Nucleus accumbens (tissue), 56 donors: ENCODE measurements around the gene PRXL2B.
A peak's percentile ranks its signal among the peaks of the same experiment; 100 is the strongest.
"Not testable (repeated sequence)": the region's sequence is repeated elsewhere in the genome, so short reads cannot be mapped to it uniquely, and the experiment has no call there.

Source experiments
- DNase-seq, 56 donors: peaks; one replicate each; lab custom pipeline; 2025; lab: John Stamatoyannopoulos, UW

PRXL2B gene

DNA sequence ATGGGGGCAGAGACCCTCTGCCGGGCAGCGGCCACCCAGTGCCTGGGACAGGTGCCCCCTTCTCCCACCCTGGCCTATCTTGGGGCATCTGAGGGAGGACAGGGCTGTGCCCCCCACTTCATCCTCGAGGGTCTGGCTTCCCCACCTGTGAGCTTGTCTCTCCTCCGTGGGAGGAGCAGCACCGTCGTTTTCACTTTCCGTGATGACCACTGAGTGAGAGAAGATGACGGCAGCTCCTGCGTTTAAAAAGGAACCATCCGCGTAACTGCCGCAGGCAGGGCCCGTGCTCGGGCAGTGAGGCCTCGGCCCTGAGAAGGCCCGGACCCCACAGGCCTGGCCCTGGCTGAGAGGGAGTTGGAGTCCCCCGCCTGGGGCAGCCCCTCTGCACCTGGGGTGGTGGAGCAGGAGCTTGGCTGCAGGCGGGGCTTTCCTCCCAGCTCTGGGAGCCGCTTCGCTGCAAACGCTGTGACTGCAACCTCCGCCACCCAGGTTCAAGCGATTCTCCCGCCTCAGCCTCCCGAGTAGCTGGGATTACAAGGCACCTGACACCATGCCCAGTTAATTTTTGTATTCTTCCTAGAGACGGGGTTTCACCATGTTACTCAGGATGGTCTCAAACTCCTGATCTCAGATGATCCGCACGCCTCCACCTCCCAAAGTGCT, 37.1 kb upstream of the PRXL2B start:
- DNase-seq, result not testable (repeated sequence)

DNA sequence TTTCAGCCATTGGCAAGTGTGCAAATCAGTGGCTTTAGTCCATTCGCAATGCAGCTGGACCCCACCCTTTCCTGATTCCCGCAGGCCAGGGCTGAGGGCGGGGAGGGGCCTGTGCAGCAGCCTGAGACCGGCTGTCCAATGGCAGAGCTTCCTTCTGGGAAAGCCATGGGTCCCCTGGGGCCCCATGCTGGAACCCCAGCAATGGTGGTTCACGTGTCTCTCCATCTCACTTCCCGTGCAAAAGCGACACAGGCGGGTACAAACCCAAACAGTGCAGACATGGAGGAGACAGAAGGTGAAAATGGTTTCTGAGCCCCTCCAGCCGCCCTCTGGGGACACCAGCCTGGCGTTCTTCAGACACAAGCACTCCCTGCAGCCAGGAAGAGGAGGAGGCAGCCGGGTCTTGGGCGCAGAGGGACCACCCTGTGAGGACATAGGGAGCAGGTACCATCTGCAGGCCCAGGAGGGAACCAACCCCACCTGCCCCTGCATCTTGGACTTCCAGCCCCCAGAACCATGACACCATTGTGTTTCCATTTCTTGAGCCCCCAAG, 36.2 kb upstream of the PRXL2B start:
- not testable (repeated sequence) for DNase-seq

DNA sequence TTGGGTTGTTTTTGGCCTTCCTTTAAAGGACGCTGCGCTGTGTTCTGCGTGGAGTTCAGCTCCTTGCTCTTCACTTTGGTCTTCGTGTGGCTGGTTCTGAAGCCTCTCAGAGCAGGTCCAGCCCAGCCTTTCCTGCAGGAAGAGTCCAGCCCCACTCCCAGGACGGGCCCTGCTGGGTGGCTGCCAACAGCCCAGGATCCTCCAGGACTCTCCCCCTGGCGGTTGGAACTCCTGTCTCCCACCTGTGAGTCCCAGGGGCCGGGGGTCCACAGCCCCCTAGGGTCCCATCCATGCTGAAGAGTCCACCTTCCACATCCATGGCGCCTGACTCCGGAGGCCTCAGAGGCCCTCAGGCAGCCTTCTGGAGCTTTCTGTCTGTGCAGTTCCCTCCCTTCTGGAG, 35.0 kb upstream of the PRXL2B start:
- DNase-seq, result not testable (repeated sequence)

DNA sequence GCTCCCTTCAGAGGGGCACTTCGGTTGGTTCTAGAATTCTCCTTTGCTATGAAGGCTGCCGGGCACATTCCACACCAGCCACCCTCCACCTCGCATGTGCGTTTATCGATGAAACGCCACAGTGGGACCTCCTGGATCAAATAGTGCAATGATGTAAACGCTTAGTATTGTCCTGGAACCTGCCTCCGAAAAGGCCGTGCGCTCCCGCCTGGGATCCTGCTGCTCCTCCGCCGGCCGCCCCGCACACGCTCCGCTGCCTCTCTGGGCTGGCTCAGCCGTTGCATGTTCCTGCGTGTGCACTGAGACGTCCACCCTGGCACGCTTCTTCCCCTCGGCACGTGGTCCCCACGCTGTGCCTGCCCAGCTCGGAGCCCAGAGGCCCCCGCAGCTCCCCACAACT, 34.4 kb upstream of the PRXL2B start:
- no peak for DNase-seq

DNA sequence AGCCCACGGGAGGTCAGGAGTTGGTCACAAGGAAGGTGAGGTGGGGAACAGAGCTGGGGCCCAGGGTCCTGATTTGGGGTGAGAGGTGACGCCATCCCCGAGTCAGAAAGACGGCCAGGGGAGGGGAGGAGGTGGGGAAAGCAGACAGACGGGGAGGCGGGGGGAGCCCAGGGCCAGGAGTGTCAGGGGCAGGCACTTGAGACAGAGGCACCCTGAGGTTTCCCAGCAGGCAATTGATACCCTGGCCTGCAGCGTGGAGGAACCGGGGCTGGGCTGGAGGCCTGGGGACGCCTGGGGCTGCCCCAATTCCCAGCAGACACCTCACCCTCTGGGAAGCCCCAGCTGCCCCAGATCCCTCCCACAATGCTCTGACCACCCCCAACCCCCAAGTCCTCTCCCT, 33.5 kb upstream of the PRXL2B start:
- DNase-seq, result not testable (repeated sequence)

DNA sequence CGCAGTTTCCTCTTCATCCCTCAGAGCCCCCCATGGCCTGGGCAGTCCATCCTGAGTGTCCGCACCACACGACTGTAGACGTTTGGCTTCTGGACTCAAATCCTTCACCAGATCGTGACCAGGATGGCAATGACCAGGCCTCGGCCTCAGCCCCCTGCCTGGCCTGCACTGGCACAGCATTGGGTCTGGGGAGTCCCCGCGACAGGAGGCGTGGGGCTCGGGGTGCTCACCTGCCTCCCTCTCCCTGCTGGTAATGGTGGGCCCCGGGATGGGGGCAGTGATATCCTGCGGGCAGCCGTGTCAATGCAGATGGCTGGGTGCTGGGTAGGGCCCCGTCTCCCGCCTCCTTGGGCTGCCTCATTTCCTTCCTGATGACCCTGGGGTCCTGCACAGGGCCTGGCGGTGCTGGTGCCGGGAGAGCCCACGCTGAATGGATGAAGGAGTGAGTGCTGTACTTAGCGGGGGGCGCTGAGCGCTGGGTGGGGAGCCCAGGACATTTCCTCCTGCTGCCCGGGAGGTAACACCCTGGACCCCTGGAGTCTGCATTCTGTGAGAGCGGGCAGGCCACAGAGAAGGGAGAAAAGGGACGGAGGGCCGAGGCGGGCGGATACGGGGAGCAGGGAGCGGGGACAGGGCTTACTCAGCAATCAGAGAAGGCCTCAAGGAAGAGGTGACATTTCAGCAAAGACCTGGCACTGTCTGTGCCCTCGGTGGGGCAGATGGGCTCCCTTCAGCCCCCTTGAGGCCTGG, 32.5 kb upstream of the PRXL2B start:
- DNase-seq, result no peak

DNA sequence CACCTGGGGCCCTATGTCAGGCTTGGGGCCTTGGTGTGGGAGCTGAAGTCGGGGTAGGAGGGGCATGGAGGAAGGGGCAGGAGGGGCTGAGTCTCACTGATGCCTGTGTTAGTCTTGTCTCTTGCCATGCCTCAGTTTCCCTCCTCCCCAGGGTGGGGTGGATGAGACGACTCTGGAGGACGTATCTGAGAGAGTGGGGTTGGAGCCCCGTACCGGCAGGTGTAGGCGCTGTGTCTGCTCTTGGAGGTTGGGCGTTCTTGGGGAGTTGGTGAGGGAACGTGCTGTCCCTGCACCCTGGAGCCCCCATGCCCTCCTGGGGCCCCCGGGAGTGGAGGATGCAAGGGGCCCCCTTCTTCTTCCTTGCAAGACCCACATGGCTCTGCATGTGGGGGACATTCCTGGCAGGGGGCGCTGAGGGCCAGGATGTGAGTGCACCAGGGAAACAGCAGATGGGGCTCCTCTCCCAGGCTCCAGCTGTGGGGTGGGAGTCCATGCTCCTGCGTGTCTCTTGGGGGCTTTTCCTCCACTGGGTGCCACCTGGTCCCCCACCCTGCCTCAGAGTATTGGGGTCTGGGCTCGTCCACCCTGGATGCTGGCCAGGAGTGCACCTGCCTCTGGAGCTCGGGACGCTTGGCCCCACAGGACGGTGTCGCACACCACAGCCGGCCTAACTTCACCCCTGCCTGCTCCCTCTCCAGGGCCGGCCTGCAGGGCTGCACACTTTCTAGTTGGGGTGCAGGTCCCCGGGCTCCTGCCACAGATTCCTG, 31.8 kb upstream of the PRXL2B start:
- peak in 3 of 56 donors; percentile 4 to 15 (median 11) for DNase-seq

DNA sequence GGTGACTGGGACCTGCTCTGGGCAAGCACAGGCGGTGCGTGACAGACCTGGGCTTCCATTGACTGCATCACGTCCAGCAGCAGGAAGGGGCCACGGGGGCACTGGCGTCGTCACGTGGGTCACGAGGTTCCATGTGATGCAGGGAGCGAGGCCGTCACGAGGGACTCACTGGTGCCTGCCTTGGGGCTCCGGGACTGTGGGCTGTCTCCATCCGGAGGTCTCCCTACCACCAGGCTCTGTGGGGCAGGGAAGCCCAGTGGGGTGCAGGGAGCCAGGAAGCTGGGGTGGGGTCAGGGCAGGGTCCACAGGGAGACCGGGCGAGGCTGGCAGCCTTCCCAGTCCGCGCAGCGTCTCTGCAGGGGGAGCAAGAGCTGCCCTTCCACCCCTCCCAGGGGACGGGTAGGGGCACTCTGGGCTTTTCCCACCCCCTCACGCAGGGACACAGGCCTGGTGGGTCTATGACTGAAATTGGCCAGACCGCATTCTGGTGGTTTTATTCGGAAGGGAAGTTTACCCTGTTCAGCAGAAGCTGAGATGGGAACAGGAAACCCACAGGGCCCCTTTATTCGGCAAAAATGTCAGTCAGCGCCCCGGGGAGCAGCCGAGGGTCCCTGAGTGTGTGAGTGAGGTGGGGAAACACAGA, 30.8 kb upstream of the PRXL2B start:
- DNase-seq, result peak in 19 of 56 donors; percentile 17 to 61 (median 29)

DNA sequence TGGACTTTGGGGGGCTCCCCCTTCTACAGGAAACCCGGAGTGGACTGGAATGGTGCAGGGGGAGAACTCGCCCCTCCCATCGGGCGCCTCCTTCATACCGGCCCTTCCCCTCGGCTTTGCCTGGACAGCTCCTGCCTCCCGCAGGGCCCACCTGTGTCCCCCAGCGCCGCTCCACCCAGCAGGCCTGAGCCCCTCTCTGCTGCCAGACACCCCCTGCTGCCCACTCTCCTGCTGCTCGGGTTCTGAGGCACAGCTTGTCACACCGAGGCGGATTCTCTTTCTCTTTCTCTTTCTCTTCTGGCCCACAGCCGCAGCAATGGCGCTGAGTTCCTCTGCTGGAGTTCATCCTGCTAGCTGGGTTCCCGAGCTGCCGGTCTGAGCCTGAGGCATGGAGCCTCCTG, 30.3 kb upstream of the PRXL2B start, which contains the start of gene TNFRSF14:
Gene TNFRSF14, plus strand, starts transcription at position 95 of the 401 bp plus-strand sequence. Its CDS starts 294 bp downstream, at position 389.
- DNase-seq, result peak in 11 of 56 donors; percentile 15 to 38 (median 25)

DNA sequence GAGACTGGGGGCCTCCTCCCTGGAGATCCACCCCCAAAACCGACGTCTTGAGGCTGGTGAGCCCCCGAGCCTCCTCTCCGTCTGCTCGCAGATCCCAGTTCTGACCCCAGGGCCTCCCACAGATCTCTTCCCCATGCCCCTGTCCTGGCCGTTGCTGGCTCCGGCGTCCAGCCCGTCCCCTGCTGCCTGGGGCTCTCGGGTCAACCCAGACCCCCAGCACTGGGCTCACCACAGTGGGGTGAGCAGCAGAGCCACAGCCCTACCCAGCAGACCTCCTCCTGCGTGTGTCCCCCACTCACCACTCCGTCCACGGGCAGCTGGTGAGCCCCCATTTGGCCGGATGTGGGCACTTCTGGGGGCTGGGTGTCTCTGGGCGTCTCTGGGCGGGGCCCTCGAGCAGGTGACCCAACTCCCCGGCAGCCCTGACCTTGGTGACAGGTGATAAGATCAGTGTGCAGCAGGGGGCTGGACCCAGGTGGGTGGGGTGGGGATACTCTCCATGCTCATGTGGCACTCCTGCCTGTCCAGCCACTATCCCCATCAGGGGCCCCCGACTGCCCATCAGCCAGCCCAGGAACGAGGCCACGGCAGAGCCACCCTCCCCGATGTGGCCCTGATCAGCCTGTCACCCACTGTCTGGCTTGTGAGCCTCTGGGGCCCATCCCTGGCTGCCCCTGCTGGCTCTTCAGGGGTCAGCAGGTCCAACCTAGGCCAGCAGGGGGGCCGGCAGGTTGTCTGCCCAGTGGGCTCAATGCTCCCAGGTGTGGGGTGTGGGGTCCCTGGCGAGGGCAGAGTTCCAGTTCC, 29.7 kb upstream of the PRXL2B start:
- no peak for DNase-seq

DNA sequence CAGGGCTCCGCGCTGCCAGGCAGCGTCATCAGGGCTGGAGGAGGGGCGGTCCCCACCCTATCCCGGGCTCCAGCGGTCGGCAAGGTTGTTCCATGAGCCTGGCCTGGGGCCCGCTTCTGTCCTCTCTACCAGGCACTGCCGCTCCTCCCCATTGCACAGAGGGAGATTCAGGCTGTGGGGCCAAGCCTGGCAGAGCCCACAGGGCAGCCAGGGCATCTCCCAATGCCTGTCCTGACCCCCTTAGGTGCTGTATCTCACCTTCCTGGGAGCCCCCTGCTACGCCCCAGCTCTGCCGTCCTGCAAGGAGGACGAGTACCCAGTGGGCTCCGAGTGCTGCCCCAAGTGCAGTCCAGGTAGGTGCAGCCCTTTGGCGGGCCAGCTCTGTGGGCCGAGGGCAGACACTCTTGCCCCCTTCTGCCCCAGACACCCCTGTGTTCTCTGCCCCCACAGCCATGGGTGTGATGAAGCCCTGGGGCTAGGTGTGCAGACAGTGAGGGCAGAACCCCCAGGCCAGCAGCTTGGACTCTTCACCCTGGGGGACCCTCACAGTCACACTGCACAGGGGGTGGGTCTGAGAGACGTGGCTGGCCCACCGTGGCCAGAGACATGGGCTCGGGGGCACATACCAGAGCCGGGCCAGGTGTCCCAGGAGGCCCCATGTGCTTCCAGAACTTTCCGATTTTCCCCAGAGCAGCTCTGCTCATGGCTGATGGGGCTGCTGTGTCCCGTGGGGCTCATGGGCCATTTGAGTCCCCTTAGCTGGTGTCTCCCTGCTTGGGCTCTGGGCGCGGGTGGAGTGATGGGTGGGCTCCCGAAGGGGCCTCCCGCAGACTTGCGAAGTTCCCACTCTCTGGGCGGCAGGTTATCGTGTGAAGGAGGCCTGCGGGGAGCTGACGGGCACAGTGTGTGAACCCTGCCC, 28.8 kb upstream of the PRXL2B start:
- DNase-seq, result no peak

DNA sequence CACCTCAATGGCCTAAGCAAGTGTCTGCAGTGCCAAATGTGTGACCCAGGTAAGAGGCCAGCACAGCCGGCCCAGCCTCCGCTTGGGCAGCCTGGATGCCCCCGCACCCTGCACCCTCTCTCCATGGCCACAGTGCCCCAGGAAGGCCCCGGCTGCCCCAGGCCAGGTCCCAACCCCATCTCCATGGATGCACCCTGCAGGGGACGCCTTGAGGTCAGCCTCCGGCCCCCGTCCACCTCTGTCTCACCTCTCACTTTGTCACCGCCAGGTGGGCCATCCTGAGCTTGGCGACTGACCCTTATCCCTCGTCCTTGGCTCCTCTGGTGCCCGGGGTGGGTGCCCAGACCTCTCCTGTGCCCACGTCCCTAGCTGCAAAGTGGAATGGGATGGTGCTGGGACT, 28.2 kb upstream of the PRXL2B start:
- no peak for DNase-seq

DNA sequence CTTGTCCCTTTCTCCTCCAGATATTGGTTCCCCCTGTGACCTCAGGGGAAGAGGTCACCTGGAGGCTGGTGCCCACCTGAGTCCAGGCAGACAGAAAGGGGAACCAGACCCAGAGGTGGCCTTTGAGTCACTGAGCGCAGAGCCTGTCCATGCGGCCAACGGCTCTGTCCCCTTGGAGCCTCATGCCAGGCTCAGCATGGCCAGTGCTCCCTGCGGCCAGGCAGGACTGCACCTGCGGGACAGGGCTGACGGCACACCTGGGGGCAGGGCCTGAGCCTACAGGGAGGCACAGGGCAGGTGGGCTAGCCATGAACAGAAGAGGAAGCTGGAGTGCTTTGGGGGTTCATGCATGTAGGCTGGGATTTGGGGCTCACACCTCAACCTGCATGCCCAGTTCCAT, 27.7 kb upstream of the PRXL2B start:
- DNase-seq, result no peak

DNA sequence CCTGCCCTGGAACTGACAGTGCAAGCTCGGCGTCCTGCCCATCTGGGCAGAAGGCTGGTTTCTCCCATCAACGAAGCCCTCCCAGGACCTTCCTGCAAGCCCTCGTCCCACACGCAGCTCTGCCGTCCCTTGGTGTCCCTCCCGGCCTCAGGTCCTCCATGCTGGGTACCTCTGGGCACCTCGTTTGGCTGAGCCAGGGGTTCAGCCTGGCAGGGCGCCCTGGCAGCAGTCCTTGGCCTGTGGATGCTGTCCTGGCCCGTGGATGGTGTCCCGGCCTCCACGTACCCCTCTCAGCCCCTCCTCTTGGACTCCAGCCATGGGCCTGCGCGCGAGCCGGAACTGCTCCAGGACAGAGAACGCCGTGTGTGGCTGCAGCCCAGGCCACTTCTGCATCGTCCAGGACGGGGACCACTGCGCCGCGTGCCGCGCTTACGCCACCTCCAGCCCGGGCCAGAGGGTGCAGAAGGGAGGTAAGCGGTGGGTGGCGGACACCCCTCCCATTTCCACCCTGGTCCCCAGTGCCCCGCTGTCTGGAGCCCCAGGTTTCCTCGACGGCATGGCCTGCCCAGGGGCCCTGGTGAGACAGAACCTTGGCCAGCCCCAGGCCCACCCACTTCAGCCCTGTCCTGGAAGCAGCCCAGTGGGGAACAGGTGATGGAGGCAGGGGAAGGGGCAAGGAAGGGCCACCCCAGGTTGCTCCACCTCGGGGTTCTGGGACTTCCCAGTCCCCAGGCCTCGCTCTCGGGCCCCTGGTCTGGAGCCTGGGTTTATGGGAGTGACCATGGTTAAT, 26.9 kb upstream of the PRXL2B start:
- DNase-seq, result no peak

DNA sequence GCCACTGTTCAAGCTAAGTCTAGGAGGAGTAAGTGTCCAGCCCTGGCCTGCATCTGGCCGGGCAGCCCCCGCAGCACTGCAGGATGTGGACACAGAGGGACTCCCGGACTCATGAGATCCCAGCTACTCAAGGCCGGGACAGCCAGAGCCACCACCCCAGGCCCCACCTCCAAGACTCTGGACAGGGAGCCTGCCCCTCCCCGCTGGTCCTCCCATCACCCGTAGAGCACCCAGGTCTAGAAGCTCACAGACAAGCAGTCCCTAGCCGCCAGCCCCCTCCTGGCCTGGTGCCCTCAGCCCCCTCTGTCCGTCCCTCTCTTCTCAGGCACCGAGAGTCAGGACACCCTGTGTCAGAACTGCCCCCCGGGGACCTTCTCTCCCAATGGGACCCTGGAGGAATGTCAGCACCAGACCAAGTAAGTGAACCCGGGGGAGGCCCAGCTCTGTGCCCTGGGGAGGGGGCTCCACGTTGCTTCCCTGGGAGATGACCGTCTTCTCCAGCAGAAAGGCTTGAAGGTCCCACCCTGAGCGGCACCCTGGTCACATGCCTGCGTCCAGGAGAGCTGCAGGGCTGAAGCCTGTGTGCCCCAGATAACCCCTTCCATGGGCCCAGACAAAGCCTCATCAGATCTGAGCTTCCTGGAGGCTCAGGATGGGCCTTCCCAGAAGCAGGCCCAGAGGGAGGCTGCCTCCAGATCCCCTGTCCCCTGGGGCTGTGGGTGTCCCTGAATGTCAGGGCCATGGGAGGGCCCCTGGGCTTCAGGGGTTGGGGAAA, 26.1 kb upstream of the PRXL2B start:
- DNase-seq, result no peak

DNA sequence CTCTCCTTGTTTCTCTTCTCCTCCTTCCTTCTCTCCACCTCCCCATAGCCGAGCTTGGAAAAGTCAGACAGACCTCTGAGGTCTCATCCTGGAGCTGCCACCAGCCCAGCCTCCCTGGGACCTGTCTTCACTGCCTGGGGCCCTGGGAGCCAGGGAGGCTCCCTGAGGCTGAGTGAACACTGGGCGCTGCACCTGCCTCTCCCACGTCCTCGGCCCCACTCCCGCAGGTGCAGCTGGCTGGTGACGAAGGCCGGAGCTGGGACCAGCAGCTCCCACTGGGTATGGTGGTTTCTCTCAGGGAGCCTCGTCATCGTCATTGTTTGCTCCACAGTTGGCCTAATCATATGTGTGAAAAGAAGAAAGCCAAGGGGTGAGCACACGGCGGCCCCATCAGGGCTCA, 25.1 kb upstream of the PRXL2B start:
- DNase-seq, result no peak
